Measurements from ENCODE around the gene TMEM79. TPM values are rescaled to one million over a fixed set of nuclear protein-coding genes. Genes with fewer than 3 reads are reported as not detected.

TMEM79 gene, protein sequence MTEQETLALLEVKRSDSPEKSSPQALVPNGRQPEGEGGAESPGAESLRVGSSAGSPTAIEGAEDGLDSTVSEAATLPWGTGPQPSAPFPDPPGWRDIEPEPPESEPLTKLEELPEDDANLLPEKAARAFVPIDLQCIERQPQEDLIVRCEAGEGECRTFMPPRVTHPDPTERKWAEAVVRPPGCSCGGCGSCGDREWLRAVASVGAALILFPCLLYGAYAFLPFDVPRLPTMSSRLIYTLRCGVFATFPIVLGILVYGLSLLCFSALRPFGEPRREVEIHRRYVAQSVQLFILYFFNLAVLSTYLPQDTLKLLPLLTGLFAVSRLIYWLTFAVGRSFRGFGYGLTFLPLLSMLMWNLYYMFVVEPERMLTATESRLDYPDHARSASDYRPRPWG
- total RNA-seq, result 10 to 100 TPM; 14.7 to 16.8 TPM
- 1 to 10 TPM in 1 of 2 donors, under 1 TPM in 1; 0.93 to 7.3 TPM for polyA plus RNA-seq

DNA sequence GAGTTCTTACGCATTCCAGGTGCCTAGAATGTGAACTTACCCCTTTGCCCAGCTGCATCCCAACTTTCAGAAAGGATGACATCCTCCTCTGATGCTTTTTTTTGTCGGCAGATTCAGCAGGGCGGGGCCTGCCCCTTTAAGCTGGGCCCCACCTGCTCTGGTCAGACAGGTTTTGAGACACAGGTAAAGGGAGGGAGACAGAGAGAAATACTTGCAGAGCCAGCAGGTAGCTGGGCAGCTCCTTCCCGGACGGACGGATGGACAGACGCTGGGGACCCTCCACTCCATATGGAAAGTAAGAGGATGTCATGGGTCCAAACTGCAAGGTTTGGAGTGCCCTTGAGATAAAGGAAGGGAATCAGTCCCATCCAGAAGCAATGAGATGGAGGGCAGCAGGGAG, at the start of gene TMEM79:
Gene TMEM79 (plus strand): TSS at position 214 of the 400 bp plus-strand sequence. CDS start 902 bp downstream, outside the sequence.
- intact Hi-C loops (cut with micrococcal nuclease), result no loop called here
- Mint-ChIP-seq H3K36me3 (peaks cover 5 to 26% of the 10 kb centered on the region in 2 donors), H3K27ac (peak within 1 kb of the TSS; percentile 42 to 99 (median 96)), H3K4me3 (peak within 1 kb of the TSS; percentile 90 to 99 (median 96)), H3K9me3 (peaks cover 0 to 1% (median 0%) of the 10 kb centered on the region in 8 donors), H3K4me1 (peaks cover 23 to 51% (median 35%) of the 10 kb centered on the region in 4 donors), H3K27me3 (no peaks in the 10 kb centered on the region)
- Histone ChIP-seq H3K9me3 (ENCODE audit: control insufficient read depth in 1 of 2, low read length in 2 of 2) (no peaks in the 10 kb centered on the region), H3K4me3 (ENCODE audit: low read length in 2 of 2) (peak within 1 kb of the TSS; percentile 93 to 96), H3K27ac (ENCODE audit: low read depth, low read length) (peak within 1 kb of the TSS; percentile 80), H3K27me3 (ENCODE audit: insufficient read depth, low read length) (no peaks in the 10 kb centered on the region), H3K4me1 (ENCODE audit: insufficient read depth, low read length) (peaks cover 38% of the 10 kb centered on the region), H3K36me3 (ENCODE audit: insufficient read depth, low read length) (peaks cover 10% of the 10 kb centered on the region)
- ChIA-PET CTCF (ENCODE audit: partially characterized antibody) (interaction anchor here (1.0 to 2.0 kb wide), 4 partner anchors 9 to 102 kb away, joined by 3 to 5 read pairs (median 3); no protein-coding TSS in a partner anchor), POLR2A (ENCODE audit: partially characterized antibody) (interaction anchor here (1.1 to 4.1 kb wide), 3 partner anchors 10 to 91 kb away, joined by 4 to 50 read pairs (median 5); partner anchors contain the start of genes GLMP and SLC25A44)
- no peak for DNase-seq

DNA sequence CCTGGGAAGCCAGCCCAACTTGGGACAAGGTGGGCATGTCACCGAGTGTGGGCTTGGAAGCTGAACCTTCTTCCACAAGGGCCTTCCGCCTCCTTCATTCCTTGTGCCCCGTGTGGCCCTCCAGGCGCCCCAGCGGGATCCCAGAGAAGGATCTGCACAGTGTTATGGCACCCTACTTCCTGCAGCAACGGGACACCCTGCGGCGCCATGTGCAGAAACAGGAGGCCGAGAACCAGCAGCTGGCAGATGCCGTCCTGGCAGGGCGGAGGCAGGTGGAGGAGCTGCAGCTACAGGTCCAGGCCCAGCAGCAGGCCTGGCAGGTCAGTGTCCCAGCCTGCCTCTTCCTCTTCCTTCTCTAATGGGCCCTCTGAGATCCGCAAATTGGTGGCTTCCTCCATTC, 48.0 kb upstream of the TMEM79 start:
- Histone ChIP-seq H3K36me3 (ENCODE audit: insufficient read depth, low read length) (peaks cover 39% of the 10 kb centered on the region), H3K27me3 (ENCODE audit: insufficient read depth, low read length) (no peaks in the 10 kb centered on the region), H3K4me1 (ENCODE audit: insufficient read depth, low read length) (no peaks in the 10 kb centered on the region), H3K27ac (ENCODE audit: low read depth, low read length) (no peak overlapping the region), H3K9me3 (ENCODE audit: control insufficient read depth in 1 of 2, low read length in 2 of 2) (no peaks in the 10 kb centered on the region), H3K4me3 (ENCODE audit: low read length in 2 of 2) (no peak overlapping the region)
- Mint-ChIP-seq H3K9me3 (no peaks in the 10 kb centered on the region), H3K27ac (no peak overlapping the region), H3K4me3 (no peak overlapping the region), H3K36me3 (peaks cover 37 to 62% of the 10 kb centered on the region in 2 donors), H3K27me3 (no peaks in the 10 kb centered on the region), H3K4me1 (peaks cover 0 to 2% (median 0%) of the 10 kb centered on the region in 4 donors)
- CTCF ChIA-PET (ENCODE audit: partially characterized antibody), result no interaction called here
- POLR2A ChIA-PET (ENCODE audit: partially characterized antibody), result interaction anchor here (1.6 kb wide), 1 partner anchor 23 kb away, joined by 5 read pairs; the partner anchor contains the start of gene PMF1
- intact Hi-C loops (cut with micrococcal nuclease), result no loop called here
- no peak for DNase-seq

DNA sequence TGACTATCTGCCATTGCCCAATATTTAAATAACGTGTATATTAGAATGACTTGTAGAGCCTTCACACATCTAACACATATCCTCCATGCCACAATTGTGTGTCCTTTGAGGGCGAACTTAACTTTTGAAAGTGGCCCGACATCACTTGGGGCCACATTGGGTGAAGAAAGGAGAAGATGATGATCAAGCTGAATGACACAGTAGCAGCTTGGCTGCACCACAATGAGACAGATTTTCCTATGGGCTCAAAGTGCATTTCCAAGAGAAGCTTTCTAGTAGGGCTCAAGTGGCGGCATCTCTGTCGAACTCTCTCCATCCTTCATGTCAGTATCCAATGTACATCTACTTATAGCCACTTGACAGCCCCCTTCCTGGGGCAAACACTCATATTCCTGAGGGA, 45.9 kb upstream of the TMEM79 start:
- POLR2A ChIA-PET (ENCODE audit: partially characterized antibody), result no interaction called here
- CTCF ChIA-PET (ENCODE audit: partially characterized antibody), result interaction anchor here (0.5 kb wide), 1 partner anchor 448 kb away, joined by 3 read pairs; no protein-coding TSS in a partner anchor
- Histone ChIP-seq H3K4me1 (ENCODE audit: insufficient read depth, low read length) (no peaks in the 10 kb centered on the region), H3K27ac (ENCODE audit: low read depth, low read length) (no peak overlapping the region), H3K9me3 (ENCODE audit: control insufficient read depth in 1 of 2, low read length in 2 of 2) (no peaks in the 10 kb centered on the region), H3K36me3 (ENCODE audit: insufficient read depth, low read length) (peaks cover 39% of the 10 kb centered on the region), H3K27me3 (ENCODE audit: insufficient read depth, low read length) (no peaks in the 10 kb centered on the region), H3K4me3 (ENCODE audit: low read length in 2 of 2) (no peak overlapping the region)
- H3K27me3 Mint-ChIP-seq, result no peaks in the 10 kb centered on the region
- no peak for DNase-seq
- H3K9me3 Mint-ChIP-seq, result no peaks in the 10 kb centered on the region
- peak overlapping the region in 2 of 7 donors; percentile 53 to 57 for H3K27ac Mint-ChIP-seq
- peaks cover 0 to 2% (median 0%) of the 10 kb centered on the region in 4 donors for H3K4me1 Mint-ChIP-seq
- intact Hi-C loops (cut with micrococcal nuclease), result no loop called here
- H3K4me3 Mint-ChIP-seq, result no peak overlapping the region
- peaks cover 29 to 53% of the 10 kb centered on the region in 2 donors for H3K36me3 Mint-ChIP-seq

DNA sequence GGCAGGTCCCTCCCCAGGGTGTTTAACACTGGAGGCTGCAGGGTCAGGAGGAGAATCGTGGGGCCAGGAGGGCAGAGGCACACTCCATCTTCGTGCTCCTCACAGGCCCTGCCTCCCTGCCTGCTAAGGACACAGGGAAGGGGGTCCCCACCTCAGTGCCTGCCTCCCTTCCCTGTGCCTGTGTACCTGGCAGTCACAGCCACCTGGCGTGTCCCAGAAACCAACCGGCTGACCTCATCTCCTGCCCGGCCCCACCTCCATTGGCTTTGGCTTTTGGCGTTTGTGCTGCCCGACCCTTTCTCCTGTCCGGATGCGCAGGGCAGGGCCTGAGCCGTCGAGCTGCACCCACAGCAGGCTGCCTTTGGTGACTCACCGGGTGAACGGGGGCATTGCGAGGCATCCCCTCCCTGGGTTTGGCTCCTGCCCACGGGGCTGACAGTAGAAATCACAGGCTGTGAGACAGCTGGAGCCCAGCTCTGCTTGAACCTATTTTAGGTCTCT, 42.8 kb upstream of the TMEM79 start:
- H3K4me1 Mint-ChIP-seq, result peaks cover 12 to 19% (median 13%) of the 10 kb centered on the region in 4 donors
- no peaks in the 10 kb centered on the region for H3K27me3 Mint-ChIP-seq
- CTCF ChIA-PET (ENCODE audit: partially characterized antibody), result no interaction called here
- H3K27ac Mint-ChIP-seq, result peak overlapping the region in 1 of 7 donors; percentile 52
- peaks cover 18 to 45% of the 10 kb centered on the region in 2 donors for H3K36me3 Mint-ChIP-seq
- peaks cover 14% of the 10 kb centered on the region for H3K4me1 ChIP-seq (ENCODE audit: insufficient read depth, low read length)
- H3K27me3 ChIP-seq (ENCODE audit: insufficient read depth, low read length), result no peaks in the 10 kb centered on the region
- intact Hi-C loops (cut with micrococcal nuclease), result no loop called here
- H3K27ac ChIP-seq (ENCODE audit: low read depth, low read length), result no peak overlapping the region
- POLR2A ChIA-PET (ENCODE audit: partially characterized antibody), result interaction anchor here (1.0 kb wide), 1 partner anchor 41 kb away, joined by 4 read pairs; the partner anchor contains the start of gene SMG5
- H3K9me3 Mint-ChIP-seq, result no peaks in the 10 kb centered on the region
- no peak overlapping the region for H3K4me3 ChIP-seq (ENCODE audit: low read length in 2 of 2)
- H3K36me3 ChIP-seq (ENCODE audit: insufficient read depth, low read length), result peaks cover 31% of the 10 kb centered on the region
- H3K9me3 ChIP-seq (ENCODE audit: control insufficient read depth in 1 of 2, low read length in 2 of 2), result no peaks in the 10 kb centered on the region
- no peak overlapping the region for H3K4me3 Mint-ChIP-seq
- DNase-seq, result no peak

DNA sequence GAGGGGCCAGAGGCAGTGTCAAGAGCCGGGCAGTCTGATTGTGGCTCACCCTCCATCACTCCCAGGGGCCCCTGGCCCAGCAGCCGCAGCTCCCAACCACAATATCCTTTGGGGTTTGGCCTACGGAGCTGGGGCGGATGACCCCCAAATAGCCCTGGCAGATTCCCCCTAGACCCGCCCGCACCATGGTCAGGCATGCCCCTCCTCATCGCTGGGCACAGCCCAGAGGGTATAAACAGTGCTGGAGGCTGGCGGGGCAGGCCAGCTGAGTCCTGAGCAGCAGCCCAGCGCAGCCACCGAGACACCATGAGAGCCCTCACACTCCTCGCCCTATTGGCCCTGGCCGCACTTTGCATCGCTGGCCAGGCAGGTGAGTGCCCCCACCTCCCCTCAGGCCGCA, 42.2 kb upstream of the TMEM79 start, which contains the start of gene BGLAP:
Gene BGLAP (plus strand): TSS at position 259 of the 400 bp plus-strand sequence. CDS start 48 bp downstream, at position 307.
- H3K36me3 ChIP-seq (ENCODE audit: insufficient read depth, low read length), result peaks cover 26% of the 10 kb centered on the region
- Mint-ChIP-seq H3K9me3 (no peaks in the 10 kb centered on the region), H3K27me3 (no peaks in the 10 kb centered on the region), H3K27ac (peak within 1 kb of the TSS in 4 of 7 donors; percentile 27 to 78 (median 47)), H3K4me3 (no peak within 1 kb of the TSS), H3K4me1 (peaks cover 12 to 19% (median 13%) of the 10 kb centered on the region in 4 donors), H3K36me3 (peaks cover 13 to 40% of the 10 kb centered on the region in 2 donors)
- no peak within 1 kb of the TSS for H3K27ac ChIP-seq (ENCODE audit: low read depth, low read length)
- H3K4me3 ChIP-seq (ENCODE audit: low read length in 2 of 2), result no peak within 1 kb of the TSS
- H3K4me1 ChIP-seq (ENCODE audit: insufficient read depth, low read length), result peaks cover 17% of the 10 kb centered on the region
- POLR2A ChIA-PET (ENCODE audit: partially characterized antibody), result interaction anchor here (1.1 kb wide), 1 partner anchor 10 kb away, joined by 3 read pairs; no protein-coding TSS in a partner anchor
- CTCF ChIA-PET (ENCODE audit: partially characterized antibody), result no interaction called here
- H3K9me3 ChIP-seq (ENCODE audit: control insufficient read depth in 1 of 2, low read length in 2 of 2), result no peaks in the 10 kb centered on the region
- DNase-seq, result no peak
- no peaks in the 10 kb centered on the region for H3K27me3 ChIP-seq (ENCODE audit: insufficient read depth, low read length)
- intact Hi-C loops (cut with micrococcal nuclease), result no loop called here

DNA sequence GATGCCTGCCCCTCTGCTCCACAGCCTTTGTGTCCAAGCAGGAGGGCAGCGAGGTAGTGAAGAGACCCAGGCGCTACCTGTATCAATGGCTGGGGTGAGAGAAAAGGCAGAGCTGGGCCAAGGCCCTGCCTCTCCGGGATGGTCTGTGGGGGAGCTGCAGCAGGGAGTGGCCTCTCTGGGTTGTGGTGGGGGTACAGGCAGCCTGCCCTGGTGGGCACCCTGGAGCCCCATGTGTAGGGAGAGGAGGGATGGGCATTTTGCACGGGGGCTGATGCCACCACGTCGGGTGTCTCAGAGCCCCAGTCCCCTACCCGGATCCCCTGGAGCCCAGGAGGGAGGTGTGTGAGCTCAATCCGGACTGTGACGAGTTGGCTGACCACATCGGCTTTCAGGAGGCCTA, 41.4 kb upstream of the TMEM79 start:
- H3K4me1 ChIP-seq (ENCODE audit: insufficient read depth, low read length), result peaks cover 17% of the 10 kb centered on the region
- peak overlapping the region in 3 of 7 donors; percentile 27 to 78 (median 42) for H3K27ac Mint-ChIP-seq
- H3K27me3 ChIP-seq (ENCODE audit: insufficient read depth, low read length), result no peaks in the 10 kb centered on the region
- H3K9me3 Mint-ChIP-seq, result no peaks in the 10 kb centered on the region
- ChIA-PET POLR2A (ENCODE audit: partially characterized antibody) (interaction anchor here (1.1 kb wide), 1 partner anchor 10 kb away, joined by 3 read pairs; no protein-coding TSS in a partner anchor), CTCF (ENCODE audit: partially characterized antibody) (no interaction called here)
- H3K36me3 Mint-ChIP-seq, result peaks cover 10 to 34% of the 10 kb centered on the region in 2 donors
- H3K9me3 ChIP-seq (ENCODE audit: control insufficient read depth in 1 of 2, low read length in 2 of 2), result no peaks in the 10 kb centered on the region
- intact Hi-C loops (cut with micrococcal nuclease), result no loop called here
- no peak overlapping the region for H3K27ac ChIP-seq (ENCODE audit: low read depth, low read length)
- DNase-seq, result no peak
- peaks cover 10 to 22% (median 13%) of the 10 kb centered on the region in 4 donors for H3K4me1 Mint-ChIP-seq
- no peak overlapping the region for H3K4me3 ChIP-seq (ENCODE audit: low read length in 2 of 2)
- H3K36me3 ChIP-seq (ENCODE audit: insufficient read depth, low read length), result peaks cover 23% of the 10 kb centered on the region
- no peaks in the 10 kb centered on the region for H3K27me3 Mint-ChIP-seq
- H3K4me3 Mint-ChIP-seq, result no peak overlapping the region

DNA sequence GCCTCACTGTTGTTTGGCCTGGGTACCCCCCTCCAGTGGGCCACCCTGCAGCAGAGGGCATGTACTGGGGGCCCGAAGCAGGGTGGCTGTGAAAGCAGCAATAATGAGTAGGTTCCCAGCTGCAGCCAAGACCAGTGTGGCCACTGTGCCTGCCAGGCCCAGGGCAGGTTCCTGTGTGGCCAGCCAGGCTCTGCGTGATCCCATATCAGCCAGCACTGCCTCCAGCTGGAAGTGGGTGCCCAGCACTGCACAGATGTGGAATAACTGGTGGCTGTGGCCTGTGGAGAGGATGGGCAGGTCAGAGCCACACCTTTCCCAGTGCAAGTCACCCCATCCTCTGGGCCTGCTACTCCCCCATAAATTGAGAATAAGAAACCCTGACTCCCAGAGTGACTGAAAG, 40.0 kb upstream of the TMEM79 start:
- Mint-ChIP-seq H3K4me3 (peak overlapping the region in 4 of 8 donors; percentile 10 to 92 (median 35)), H3K9me3 (no peaks in the 10 kb centered on the region), H3K27me3 (no peaks in the 10 kb centered on the region), H3K36me3 (peaks cover 5 to 20% of the 10 kb centered on the region in 2 donors), H3K27ac (no peak overlapping the region), H3K4me1 (peaks cover 10 to 22% (median 13%) of the 10 kb centered on the region in 4 donors)
- POLR2A ChIA-PET (ENCODE audit: partially characterized antibody), result interaction anchor here (0.8 kb wide), 1 partner anchor 17 kb away, joined by 3 read pairs; no protein-coding TSS in a partner anchor
- Histone ChIP-seq H3K36me3 (ENCODE audit: insufficient read depth, low read length) (peaks cover 10% of the 10 kb centered on the region), H3K9me3 (ENCODE audit: control insufficient read depth in 1 of 2, low read length in 2 of 2) (no peaks in the 10 kb centered on the region), H3K27me3 (ENCODE audit: insufficient read depth, low read length) (no peaks in the 10 kb centered on the region), H3K4me3 (ENCODE audit: low read length in 2 of 2) (no peak overlapping the region), H3K27ac (ENCODE audit: low read depth, low read length) (no peak overlapping the region), H3K4me1 (ENCODE audit: insufficient read depth, low read length) (peaks cover 17% of the 10 kb centered on the region)
- no peak for DNase-seq
- CTCF ChIA-PET (ENCODE audit: partially characterized antibody), result no interaction called here
- intact Hi-C loops (cut with micrococcal nuclease), result no loop called here
